Measurements from ENCODE around the gene DAZAP1.
"Not testable (repeated sequence)": the region's sequence is repeated elsewhere in the genome, so short reads cannot be mapped to it uniquely, and the experiment has no call there.

GRCh38 chr19:1420085-1420484 is 12.7 kb downstream of the DAZAP1 start:
- not testable (repeated sequence) for TF ChIP-seq CTCF, EP300, POLR2A, POLR2AphosphoS5 (IDR thresholded peaks at IDR 0.05)
